Measurements from ENCODE around the gene RAB15.

Gene RAB15

DNA sequence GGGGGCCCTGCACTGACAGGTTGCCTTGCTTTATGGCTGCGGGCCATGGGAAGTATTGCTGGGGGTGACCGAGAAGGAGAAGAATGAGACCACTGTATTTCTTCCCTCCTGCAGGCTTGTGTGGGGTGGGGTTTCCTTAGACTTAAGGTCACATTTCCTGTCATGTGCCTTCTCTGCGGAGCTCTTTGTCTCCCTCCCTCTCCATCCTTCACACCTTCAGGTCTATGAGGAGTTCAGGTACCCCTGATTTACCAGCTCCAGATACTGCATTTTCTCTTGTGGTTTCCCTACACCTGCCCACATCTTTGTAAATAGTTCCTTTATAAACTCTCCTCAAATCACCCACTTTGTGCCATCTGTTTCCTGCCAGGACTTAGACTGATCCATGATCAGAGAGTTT lies 18.2 kb upstream of the RAB15 start:
- DNase-seq (ENCODE audit: low spot score): no peak

DNA sequence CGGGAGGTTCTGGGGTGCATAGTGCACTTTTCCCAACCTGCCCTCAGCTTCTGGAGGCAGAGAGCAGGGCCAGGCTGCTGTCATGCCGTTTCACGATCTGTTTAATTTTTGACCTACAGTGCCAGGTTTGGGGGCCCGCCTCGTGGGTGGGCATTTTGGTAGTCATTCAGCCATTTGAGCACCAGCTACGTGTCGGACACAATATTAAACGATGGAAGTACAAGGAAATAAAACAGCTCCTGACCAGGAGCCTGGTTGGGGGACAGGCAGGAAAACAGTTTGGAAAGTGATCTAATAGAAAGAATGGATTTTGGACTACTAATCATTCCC lies 15.3 kb upstream of the RAB15 start:
- DNase-seq (ENCODE audit: low spot score): no peak

DNA sequence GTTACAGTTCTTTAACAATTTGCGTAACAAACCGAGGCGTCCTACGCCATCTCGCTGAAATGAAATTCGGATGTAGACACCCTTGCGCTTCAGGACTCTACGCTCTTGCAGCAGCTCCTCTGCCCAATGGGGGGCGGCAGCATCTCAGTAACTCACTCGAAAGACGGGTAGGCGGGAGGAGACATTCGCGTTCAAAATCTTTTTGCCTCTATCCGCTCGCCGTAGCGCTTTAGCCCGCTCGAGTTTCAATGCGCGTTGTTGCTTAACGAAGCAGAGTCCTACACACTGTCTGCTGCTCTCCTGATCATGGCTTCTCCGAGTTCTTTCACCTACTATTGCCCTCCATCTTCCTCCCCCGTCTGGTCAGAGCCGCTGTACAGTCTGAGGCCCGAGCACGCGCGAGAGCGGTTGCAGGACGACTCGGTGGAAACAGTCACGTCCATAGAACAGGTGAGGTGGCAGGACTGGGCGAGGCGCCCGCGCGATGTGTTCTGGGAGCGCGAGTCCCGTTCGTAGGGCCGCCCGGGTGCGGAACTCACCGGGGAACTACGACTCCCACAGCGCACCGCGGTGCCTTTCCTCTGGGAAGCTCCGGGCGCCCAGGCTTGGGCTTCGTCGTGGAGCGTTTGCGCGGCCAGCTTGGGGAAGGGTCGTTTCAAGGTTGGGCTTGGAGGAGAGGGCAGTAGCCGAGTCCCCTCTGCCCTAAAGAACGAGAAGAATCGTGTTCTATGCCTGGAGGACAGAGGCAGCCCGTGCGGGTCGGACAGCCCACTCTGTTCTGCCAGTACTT lies 14.7 kb upstream of the RAB15 start, which contains the start of gene FNTB:
Gene FNTB, plus strand, starts transcription at position 248 of the 790 bp plus-strand sequence. Its CDS starts 59 bp downstream, at position 307.
- peak; percentile 95 for DNase-seq (ENCODE audit: low spot score)

DNA sequence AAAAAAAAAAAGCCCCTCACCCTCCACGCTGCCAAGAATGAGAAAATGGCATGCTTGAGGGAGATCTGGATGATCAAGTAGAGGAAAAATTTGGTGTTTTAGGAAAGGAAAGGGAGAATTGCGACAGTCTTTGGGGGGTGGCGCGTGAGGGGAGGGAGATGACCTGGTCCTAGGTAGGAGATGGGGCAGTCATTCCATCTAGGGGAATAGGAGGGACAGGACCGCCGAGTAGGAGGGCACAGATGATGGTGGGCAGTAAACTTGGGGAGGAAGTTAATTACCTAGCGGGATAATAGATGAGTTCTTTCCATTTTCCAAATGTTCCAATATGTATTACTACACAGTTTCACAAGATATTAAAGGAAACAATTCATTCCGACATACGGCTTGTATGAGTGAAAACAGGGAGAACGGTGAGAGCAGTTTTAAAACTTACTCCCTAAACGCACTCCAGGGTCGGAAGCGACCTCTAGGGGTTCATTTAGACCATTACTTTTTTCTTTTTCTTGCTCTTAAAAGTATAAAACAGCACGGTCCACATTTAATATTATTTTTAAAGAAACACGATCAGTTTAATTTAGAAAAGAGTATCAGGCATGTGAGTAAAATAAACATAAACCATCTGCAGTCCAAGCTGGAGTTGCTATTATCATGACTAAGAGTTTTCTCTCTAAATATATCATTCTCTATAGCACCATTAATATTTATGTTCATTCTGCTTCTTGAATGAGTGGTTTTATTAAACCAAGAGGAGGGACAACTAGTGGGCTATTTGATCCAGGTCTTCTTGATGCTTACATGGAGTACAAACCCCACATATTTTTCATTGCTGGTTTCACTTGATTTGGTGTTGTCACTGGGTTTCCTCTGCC lies 11.5 kb upstream of the RAB15 start:
- DNase-seq (ENCODE audit: low spot score): peak; percentile 53

DNA sequence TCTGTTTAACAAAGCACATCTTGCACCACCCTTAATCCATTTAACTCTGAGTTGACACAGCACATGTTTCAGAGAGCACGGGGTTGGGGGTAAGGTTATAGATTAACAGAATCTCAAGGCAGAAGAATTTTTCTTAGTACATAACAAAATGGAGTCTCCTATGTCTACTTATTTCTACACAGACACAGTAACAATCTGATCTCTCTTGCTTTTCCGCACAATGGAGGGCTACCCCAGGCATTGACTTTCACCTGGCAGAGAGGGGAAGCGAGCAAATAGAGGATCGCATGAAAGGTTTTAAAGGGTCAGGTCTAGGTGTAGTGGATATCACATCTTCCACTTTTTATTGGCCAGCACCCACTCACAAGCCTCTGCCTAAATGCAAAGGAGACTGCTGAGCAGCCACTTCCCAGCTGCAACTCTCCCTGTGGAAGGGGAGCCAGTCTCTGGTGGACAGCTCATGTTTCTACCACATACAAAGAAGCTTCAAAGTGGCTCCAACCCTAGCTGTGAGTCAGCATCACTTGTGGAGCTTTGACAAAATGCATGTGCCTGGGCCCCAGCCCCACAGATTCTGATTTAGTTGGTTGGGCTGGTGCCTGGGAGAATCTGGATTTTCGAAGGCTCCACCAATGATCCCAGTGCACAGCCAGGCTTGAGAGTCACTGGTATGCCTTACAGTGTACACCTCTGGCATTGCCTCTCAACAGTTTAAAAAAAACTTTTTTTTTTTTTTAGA lies 7.4 kb upstream of the RAB15 start:
- no peak for DNase-seq (ENCODE audit: low spot score)

DNA sequence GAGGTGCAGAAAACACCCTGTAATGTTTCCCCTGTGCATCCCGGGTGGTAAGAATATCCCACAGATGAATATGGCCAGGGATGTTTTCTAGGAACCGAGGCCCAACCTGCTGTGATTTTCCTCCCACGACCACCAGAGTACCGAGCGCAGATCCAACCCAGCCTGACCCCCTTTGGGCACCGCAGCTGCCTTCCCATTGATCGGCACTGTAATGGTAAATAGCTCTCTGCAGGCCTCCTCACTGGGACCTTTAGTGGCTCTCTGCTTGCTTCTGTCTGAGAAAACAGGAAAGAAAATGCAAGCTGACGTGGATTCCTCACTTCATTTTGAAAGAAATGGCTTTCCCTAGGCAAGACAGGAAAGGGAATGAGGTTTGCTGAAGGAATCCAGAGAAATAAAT lies 2.4 kb upstream of the RAB15 start:
- DNase-seq (ENCODE audit: low spot score): no peak

DNA sequence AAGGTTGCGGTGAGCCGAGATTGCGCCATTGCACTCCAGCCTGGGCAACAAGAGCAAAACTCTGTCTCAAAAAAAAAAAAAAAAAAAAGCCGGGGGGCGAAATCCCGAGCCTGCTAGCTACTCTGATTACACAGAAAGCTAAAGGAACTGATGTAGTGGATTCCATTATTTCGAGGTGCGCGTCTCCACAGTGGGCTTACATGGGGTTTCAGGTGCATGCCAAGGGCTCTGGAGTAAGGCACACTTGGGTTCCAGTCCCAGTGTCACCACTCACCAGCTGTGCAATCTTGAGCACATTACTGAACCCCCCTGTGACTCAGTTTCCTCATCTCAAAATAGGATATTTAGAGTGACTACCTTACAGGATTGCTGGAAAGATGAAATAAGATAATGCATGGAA lies 1.7 kb upstream of the RAB15 start:
- no peak for DNase-seq (ENCODE audit: low spot score)

DNA sequence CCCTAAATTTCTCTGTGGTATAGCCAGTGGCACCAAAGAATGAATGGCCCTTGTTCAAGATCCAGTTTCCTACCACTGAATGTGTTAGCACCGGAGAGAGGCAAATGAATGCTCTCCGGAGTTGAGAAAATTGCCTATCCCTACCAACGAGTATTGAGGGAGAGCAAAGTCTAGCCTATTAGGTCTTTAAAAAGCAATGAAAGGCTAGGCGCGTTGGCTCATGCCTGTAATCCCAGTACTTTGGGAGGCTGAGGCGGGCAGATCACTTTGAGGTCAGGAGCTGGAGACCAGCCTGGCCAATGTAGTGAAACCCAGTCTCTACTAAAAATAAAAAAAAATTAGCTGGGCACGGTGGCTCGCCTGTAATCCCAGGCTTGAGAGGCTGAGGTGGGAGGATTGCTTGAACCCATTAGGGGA lies 898 bp upstream of the RAB15 start:
- DNase-seq (ENCODE audit: low spot score): no peak

DNA sequence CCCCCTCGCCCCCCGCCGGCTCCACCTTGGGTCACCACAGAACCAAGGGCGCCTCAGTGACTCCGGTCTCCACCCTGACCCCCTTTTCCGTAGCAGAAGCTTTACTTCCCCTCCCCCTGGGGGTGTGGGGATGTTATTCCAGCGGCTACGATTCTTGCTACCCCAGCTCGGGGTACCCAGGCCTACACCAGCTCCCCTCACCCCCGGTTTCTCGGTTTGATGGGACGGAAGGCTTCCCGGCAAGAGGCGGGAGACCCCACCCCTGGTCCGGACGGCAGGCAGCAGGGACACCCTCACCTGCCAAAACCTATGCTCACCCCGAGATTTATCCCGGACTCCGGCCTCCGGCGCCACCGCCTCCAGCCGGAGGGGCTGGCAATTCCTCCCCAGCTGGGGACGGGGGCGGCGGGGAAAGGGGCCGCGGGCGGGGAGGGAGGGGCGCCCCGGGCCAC lies 619 bp downstream of the RAB15 start:
- no peak for DNase-seq (ENCODE audit: low spot score)

DNA sequence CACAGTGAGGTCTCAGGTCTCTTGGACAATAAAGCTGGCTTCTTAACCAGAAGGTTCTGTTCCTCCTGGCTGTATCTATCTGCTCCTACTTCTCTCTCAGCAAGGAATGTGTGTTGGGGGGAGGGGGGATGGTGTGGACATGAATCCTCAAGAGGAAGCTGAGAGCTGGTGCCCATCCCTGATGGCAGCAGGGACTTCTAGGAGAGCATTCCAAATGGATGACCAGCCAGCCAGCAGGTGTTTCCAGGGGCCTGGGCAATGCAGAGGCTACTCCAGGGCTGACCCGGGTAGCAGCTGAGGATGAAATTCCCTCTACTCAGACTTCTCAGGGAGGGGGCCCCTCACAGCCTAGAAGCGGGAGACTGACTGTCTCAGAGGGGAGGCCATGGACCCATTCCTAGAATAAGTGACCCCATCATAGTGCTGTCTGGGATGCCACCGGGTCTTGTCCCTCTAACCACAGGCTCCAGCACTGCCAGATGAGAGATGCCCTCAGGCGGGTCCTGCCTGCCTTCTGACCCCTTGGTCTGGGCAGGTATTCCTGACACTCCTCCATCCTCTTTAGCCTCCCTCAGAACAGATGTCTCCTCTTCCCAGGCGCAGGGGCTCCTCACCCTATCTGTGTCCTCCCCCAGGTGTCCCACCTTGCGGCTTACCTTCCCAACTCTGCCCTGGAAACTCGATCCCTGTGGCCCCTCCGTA lies 1.2 kb downstream of the RAB15 start:
- DNase-seq (ENCODE audit: low spot score): no peak

DNA sequence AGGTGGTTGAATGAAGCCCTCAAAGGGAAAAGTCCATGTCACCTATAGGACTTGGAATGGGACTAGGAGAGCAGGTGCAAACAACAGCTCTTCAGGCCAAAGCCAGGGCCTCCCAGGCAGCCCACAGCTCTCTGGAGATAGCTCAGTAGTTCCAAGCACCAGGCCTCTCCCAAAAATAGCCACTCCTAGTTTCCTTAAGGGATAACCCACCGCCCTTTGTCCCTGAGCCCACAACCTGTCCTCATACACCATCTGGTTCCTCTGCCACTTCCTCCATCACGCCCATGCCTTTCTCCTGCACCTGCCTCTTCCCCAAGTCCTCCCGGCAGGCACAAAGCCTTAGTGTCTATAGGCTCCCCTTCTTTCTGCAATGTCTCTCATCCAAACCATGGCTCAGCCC lies 2.1 kb downstream of the RAB15 start:
- no peak for DNase-seq (ENCODE audit: low spot score)

DNA sequence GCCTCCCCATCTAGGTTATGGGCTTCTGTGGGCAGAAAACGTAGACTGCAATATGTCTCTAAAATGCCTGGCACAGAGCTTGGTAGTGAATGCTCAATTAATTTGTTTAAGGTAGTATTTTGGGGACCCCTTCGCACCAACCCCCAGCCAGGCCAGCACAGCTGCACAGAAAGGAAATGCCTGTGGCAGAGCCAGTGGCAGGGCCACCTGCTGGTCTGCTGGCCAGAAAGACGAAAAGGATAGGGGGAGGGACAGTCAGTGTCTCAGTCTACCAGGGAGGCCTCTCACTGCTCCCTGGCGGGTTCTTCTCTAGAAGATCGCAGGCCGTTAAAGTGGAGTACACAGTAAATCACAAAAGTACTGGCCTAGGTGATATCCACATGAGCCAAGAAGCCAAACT lies 3.5 kb downstream of the RAB15 start:
- DNase-seq (ENCODE audit: low spot score): peak; percentile 25

DNA sequence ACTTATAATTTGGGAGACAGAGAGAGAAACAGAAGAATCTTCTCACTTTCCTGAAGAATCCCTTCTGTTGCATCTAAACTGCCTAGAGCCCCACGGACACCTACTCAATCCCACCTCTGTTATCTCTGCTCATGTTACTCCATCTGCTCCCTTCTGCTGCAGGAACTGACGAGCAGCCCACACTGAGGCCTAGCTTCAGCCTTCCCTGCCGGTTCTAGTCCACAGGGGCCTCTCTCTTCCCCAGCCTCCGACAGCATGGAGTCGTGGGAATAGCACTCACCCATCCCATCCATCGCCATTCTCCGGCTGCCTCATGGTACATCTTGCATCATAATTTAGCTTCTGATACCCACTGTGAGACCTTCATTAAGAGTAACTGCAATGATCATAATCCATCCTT lies 4.0 kb downstream of the RAB15 start:
- no peak for DNase-seq (ENCODE audit: low spot score)

DNA sequence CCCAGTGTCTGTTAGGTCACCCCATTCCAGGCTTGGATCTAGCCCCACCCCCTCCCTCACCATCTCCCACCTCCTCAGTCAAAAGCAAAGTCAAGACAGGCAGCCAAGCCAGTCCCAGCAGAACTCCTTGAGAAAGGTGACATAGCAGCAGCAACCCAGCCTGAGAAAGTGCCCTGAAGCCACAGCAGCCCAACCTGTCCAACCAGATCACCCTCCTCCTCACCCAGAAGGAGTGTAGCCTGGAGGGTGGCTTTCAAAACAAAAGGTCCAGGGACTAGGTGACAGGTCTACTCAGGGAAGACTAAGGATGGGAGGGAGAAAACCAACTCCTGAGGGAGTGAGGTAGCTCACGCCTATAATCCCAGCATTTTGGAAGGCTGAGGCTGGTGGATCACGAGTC lies 5.2 kb downstream of the RAB15 start:
- no peak for DNase-seq (ENCODE audit: low spot score)

DNA sequence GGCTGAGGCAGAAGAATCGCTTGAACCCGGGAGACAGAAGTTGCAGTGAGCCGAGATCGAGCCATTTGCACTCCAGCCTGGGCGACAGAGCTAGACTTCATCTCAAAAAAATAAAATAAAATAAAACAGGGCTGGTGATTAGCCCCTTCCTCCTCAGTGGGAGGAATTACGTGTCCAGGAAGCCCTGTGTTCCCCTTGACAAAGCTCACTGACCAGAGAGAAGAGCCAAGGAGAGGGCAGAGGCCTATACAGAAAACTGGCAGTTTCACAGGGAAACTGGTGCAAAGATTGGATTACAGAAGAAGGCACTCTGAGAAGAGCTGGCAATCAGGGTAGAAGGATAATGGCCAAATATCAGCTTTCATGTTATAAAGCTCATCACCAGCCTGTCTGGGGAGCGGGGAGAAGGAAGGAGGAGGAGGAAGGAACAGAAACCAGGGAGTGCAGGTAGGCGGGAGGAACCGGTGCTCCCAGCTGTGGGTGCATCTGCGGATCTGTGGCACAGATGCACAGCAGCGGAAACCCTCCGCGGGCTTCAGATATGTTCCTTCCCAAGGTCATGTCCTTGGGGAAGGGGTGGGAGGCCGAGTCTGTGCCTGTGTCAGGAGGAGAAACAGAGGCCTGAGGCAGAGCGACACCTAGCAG lies 6.7 kb downstream of the RAB15 start:
- DNase-seq (ENCODE audit: low spot score): no peak

DNA sequence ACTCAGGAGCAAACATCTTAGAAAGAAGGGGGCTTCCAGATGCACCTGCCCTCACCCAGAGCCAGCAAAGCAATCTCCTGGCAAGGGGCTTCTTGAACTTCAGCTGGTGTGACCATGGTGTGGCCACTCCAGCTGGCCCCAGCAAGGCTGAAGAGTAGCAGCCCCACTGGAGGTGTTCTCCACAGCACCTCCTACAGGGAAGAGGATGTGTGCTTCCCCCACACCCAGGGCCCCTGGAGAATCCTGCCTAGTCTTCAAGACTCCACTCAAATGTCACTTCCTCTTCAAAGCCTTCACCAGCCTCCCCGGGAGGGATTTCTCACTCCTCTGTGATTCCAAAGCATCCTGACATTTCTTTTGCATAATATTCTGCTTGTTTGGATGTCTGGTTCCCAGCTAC lies 8.5 kb downstream of the RAB15 start:
- DNase-seq (ENCODE audit: low spot score): no peak

DNA sequence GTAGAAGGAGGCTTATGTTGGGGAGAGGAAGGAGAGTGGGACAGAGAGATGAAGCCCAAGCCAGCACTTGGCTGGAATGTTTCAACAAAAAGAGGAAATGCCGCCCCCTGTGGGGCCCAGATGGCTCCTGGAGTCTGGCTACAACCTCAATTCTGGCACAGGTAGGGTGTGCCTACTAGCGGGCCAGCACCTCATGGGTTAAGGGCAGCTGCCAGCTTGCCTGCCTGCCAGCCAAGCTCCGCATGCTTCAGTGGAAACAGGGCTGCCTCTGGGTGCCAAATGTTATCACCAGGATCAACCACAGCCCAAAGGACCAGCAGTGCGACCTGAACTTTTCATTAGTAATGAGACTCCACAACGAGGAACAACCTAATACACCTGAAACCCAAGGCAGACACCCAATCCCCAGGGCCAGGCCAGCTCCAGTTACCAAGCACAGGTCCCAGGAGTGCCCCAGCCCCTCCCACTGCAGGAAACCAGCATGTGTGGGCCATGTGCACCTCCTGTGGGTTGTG lies 11.3 kb downstream of the RAB15 start:
- DNase-seq (ENCODE audit: low spot score): no peak

DNA sequence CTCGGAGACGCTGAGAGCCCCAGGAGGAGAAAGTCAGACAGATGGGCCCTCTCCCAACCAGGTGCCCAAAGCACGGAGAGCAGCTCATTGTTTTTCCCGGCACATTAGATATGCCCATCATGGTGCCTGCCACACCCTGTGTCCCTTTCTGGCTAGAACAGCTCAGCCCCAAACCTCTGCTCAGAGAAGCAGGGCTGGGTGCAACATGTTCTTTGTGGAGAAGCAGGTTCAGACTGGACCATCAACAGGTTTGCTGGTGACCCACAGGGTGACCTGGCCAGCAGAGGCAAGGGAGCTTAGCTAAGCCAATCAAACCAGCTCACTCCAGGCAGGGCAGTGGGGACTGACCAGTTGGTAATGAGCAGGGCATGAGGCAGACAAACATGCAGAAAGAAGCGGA lies 13.4 kb downstream of the RAB15 start:
- no peak for DNase-seq (ENCODE audit: low spot score)

DNA sequence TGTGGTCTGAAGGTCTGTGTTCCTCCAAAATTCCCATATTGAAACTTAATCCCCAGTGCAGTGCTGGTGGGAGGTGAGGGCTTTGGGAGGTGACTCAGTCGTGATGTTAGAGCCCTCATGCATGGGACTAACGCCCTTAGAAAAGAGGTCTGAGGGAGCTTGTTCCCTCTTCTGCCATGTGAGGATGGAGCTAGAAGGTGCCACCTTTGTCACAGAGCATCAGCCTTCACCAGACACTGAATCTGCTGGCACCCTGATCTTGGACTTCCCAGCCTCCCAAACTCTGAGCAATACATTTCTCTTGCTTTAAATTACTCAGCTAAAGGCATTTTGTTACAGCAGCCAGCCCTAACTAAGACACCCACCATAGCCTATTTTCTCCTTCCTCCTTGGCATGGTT lies 13.9 kb downstream of the RAB15 start:
- DNase-seq (ENCODE audit: low spot score): no peak

DNA sequence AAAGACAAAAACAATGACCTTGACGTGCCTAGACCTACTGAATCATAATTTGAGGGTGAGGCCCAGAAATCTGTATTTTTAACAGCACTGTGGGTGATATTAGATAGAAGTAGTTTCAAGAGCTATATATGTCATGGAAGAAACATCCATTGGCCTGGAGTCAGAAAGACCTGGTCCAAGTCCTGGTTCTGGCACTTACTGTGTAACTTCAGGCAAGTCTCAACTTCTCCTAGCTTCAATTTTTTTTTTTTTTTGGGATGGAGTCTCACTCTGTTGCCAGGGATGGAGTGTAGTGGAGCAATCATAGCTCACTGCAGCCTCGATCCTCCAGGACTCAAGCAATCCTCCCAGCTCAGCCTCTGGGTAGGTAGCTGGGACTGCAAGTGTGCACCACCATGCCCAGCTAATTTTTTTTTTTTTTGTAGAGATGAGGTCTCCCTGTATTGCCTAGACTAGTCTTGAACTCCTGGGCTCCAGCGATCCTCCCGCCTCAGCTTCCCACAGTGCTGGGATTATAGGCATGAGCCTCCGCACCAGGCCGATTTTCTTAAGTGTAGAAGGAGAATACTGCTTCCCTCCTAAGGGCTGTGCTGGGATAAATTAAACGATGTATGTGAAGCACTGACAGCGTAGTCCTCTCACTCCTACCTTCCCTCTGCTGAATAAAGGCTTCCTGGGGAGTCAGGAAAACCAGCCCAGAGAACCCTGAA lies 15.3 kb downstream of the RAB15 start:
- no peak for DNase-seq (ENCODE audit: low spot score)

DNA sequence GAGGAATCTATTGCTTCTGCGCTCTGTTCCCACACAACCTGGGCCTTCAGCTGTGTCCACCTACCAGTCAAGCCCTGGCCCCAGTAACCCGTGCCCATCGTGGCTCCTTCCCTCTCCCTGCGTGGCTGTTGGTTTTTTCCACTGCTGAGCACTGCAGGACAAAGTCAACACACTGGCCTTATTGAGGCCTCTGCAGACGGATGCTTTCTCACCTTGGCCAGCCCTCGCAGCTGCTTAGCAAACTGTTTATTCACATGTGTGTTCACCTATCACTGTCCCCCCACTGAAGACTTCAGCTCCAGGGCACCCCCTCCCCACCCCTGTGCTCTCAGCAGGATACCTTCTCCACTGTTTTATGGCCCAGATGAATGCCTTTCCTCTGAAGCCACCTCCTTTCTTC lies 16.8 kb downstream of the RAB15 start:
- no peak for DNase-seq (ENCODE audit: low spot score)

Measured in germinal center (tissue), 1 donor.